Vein endothelial cell (primary cell): ENCODE results near the gene EDRF1. TPM values are rescaled to one million over a fixed set of nuclear protein-coding genes. Genes with fewer than 3 reads are reported as not detected.

Source experiments
- total RNA-seq: library from RNA; depleted of rRNA; stranded (reverse); fragments of >200 nt; gene quantifications from 2 replicates; pipeline ENCODE4 v1.2.3, GENCODE V29; 2012

EDRF1 gene, protein sequence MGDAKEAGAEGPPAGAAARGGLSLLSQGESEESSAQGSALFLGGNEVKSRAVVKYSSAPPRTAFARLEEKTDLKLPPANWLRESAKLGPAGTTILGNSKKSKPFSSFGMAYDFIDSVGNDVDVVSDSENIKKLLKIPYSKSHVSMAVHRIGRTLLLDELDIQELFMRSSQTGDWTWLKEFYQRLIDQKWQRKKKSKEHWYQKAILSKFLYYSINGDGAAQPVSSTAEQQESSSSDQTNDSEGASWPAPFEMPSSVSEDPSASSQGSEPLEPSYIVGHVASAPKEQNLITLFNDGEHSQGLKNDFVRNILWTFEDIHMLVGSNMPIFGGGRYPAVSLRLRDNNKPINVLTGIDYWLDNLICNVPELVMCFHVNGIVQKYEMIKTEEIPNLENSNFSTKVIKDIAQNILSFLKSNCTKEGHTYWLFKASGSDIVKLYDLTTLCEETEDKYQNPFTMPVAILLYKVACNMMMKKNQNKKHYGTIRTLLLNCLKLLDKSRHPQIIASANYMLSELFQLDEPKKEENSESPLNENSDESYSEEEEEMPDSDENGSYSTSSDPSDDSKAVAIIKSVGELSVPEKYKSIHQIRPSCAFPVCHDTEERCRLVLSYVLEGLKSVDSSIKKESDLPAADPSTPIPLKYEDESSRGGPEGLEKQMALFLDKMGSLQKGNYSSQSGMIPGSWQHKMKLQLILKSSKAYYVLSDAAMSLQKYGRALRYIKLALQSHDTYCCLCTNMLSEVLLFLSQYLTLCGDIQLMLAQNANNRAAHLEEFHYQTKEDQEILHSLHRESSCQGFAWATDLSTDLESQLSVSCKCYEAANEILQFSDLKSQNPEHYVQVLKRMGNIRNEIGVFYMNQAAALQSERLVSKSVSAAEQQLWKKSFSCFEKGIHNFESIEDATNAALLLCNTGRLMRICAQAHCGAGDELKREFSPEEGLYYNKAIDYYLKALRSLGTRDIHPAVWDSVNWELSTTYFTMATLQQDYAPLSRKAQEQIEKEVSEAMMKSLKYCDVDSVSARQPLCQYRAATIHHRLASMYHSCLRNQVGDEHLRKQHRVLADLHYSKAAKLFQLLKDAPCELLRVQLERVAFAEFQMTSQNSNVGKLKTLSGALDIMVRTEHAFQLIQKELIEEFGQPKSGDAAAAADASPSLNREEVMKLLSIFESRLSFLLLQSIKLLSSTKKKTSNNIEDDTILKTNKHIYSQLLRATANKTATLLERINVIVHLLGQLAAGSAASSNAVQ
- 23.6 and 25.5 TPM in 2 replicates for total RNA-seq

DNA sequence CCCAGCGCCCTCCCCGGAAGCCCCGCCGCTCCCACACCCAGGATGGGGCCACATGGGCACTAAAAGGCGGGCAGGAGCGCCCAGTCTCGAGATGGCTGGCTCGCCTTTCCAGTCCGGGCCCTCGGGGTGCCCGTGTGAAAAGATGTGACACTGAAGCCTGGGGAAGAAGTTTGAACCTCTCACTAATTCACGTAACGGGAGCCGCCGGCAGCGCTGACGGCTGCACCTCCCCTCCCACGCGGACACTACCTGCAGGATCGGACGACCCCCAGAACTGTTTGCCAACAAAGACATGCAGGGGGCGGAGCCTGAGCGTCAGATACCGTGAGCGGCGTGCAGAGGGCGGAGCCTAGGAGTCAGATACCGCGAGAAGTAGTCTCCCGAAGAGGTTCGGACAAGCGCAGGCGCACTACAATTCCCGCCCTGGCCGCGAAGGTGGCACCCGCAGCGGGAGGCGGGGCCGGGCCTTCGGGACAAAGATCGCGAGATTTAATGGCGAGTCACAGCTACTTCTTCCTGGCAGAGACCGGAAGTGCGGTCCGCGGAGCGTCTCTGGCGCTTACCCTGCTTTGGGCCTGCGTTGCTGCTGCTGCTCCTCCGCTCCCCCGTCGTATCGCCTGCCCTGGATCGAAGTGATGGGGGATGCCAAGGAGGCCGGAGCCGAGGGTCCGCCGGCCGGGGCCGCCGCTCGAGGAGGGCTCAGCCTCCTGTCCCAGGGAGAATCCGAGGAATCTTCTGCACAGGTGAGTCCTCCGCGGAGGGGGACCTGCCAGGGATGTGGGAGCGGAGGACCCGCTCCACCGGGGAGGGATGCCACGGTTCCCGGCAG, at the start of gene EDRF1:
Gene EDRF1 (plus strand): TSS at position 537 of the 829 bp plus-strand sequence. CDS start 99 bp downstream, at position 636.

DNA sequence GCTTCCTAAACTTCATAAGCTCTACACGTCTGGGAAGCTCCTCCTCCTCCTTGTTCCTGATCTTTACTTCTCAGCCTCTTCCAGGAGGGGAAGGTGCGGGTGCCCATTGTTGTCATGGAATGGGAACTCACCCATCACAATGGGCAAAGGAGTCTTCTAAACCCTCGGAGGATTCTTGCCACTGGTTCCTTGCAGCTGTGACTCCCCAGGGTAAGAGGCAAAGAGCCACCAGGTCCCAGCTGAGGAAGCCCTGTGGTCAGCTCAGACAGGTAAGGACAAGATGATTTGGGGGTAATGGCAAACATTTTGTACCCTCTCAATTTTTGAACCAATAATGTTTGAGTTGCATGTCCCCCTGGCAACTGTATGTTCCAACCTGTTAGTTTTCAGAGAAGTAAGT, 36.4 kb upstream of the EDRF1 start, which contains the start of gene TEX36:
Gene TEX36 (minus strand): TSS at position 101 of the 400 bp plus-strand sequence. CDS start 174 bp downstream, outside the sequence.

DNA sequence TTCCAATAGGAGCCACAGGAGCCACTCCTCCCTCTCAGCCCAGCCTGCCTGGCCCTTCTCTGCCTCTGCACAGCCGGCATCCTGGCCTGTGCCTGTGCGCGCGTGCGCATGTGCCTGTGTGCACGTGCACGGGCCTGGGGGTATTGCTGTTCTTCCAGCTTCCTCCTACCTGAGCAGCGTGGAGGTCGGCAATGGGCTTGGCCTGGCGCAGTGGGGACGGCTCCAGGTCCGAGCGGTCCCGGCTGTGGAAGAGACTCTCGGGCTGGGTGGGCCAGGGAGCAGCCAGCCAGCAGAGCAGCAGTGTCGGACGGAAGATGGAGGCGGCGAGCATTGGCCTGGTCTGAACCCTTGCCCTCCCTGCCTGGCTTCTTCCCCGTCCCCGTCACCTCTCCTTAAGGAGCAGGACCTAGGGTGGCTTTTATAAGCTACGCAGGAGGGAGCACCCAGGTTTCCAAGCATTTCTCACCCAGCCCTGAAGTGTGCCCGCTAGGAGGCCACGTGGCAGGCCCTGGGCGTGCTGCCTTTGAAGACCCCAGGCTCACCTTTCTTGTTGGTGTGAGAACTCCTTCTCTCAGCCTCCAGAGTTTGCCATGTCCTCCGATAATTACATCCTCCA, 56.1 kb downstream of the EDRF1 start, which contains the start of gene MMP21:
Gene MMP21 (minus strand): TSS at position 331 of the 616 bp plus-strand sequence. CDS start 0 bp downstream, at position 331.

Other genes with a start within 250 kb of the EDRF1 start
- gene TEX36, start 36.5 kb upstream of the EDRF1 start, total RNA-seq: not detected in 2 replicates
- gene MMP21, start 56.1 kb downstream of the EDRF1 start, total RNA-seq: 0.10 and 0.33 TPM in 2 replicates
- 61.1 and 62.1 TPM in 2 replicates for gene UROS, start 103.5 kb downstream of the EDRF1 start, total RNA-seq
- 35.6 and 59.1 TPM in 2 replicates for gene BCCIP, start 103.8 kb downstream of the EDRF1 start, total RNA-seq
- 35.6 and 50.3 TPM in 2 replicates for gene DHX32, start 161.6 kb downstream of the EDRF1 start, total RNA-seq
- gene FANK1, start 176.9 kb downstream of the EDRF1 start, total RNA-seq: 2.5 and 3.3 TPM in 2 replicates